Measurements from ENCODE around the gene MYL6B. TPM values are rescaled to one million over a fixed set of nuclear protein-coding genes. Genes with fewer than 3 reads are reported as not detected.
"Not testable (repeated sequence)": the region's sequence is repeated elsewhere in the genome, so short reads cannot be mapped to it uniquely, and the experiment has no call there.

Gene MYL6B
- total RNA-seq, 1 donor from 2014 or later: 67.6 TPM

GRCh38 chr12:56146492-56147460 is 5.6 kb upstream of the MYL6B start:
- peaks cover 38% of the 10 kb centered on the region for H3K36me3 Mint-ChIP-seq (ENCODE audit: low read depth)
- peaks cover 37% of the 10 kb centered on the region for H3K4me1 Mint-ChIP-seq (ENCODE audit: low read depth)
- H3K9me3 Mint-ChIP-seq: no peaks in the 10 kb centered on the region
- no peak for DNase-seq (ENCODE audit: low spot score)
- no peak overlapping the region for H3K27ac Mint-ChIP-seq
- intact Hi-C loops (cut with micrococcal nuclease): no loop called here
- H3K4me3 Mint-ChIP-seq: no peak overlapping the region
- no peaks in the 10 kb centered on the region for H3K27me3 Mint-ChIP-seq (ENCODE audit: insufficient read depth)

GRCh38 chr12:56150563-56150962 is 1.8 kb upstream of the MYL6B start:
- H3K27ac Mint-ChIP-seq: peak overlapping the region; percentile 74
- H3K4me3 Mint-ChIP-seq: peak overlapping the region; percentile 88
- H3K27me3 Mint-ChIP-seq (ENCODE audit: insufficient read depth): no peaks in the 10 kb centered on the region
- intact Hi-C loops (cut with micrococcal nuclease): loop anchor here (5.0 to 10.0 kb wide), 3 partner anchors 497 to 1397 kb away; partner anchors contain the start of genes ATP5F1B, DCTN2 and PTGES3
- H3K4me1 Mint-ChIP-seq (ENCODE audit: low read depth): peaks cover 30% of the 10 kb centered on the region
- peaks cover 11% of the 10 kb centered on the region for H3K36me3 Mint-ChIP-seq (ENCODE audit: low read depth)
- H3K9me3 Mint-ChIP-seq: no peaks in the 10 kb centered on the region
- DNase-seq (ENCODE audit: low spot score): no peak

GRCh38 chr12:56151672-56152131 is 685 bp upstream of the MYL6B start:
- peak; percentile 60 for DNase-seq (ENCODE audit: low spot score)
- intact Hi-C loops (cut with micrococcal nuclease): loop anchor here (1.0 to 10.0 kb wide), 12 partner anchors 9 to 1396 kb away; partner anchors contain the start of genes ATP5F1B, DCTN2, ESYT1 and PA2G4
- peaks cover 33% of the 10 kb centered on the region for H3K4me1 Mint-ChIP-seq (ENCODE audit: low read depth)
- no peaks in the 10 kb centered on the region for H3K9me3 Mint-ChIP-seq
- peak overlapping the region; percentile 88 for H3K4me3 Mint-ChIP-seq
- H3K27ac Mint-ChIP-seq: peak overlapping the region; percentile 99
- H3K27me3 Mint-ChIP-seq (ENCODE audit: insufficient read depth): no peaks in the 10 kb centered on the region
- H3K36me3 Mint-ChIP-seq (ENCODE audit: low read depth): peaks cover 13% of the 10 kb centered on the region

- Mint-ChIP-seq H3K4me3 (peak overlapping the region; percentile 88), H3K27me3 (ENCODE audit: insufficient read depth) (no peaks in the 10 kb centered on the region), H3K27ac (peak overlapping the region; percentile 99), H3K4me1 (ENCODE audit: low read depth) (peaks cover 42% of the 10 kb centered on the region), H3K9me3 (no peaks in the 10 kb centered on the region), H3K36me3 (ENCODE audit: low read depth) (peaks cover 16% of the 10 kb centered on the region)
- intact Hi-C loops (cut with micrococcal nuclease): loop anchor here (1.0 to 10.0 kb wide), 12 partner anchors 7 to 1394 kb away; partner anchors contain the start of genes ATP5F1B, DCTN2, ESYT1 and PA2G4
- no peak for DNase-seq (ENCODE audit: low spot score)
Observed at GRCh38 chr12:56152756-56153677, 630 bp downstream of the MYL6B start.

GRCh38 chr12:56153678-56154065 is 1.3 kb downstream of the MYL6B start:
- Mint-ChIP-seq H3K9me3 (no peaks in the 10 kb centered on the region), H3K4me3 (peak overlapping the region; percentile 88), H3K36me3 (ENCODE audit: low read depth) (peaks cover 19% of the 10 kb centered on the region), H3K4me1 (ENCODE audit: low read depth) (peaks cover 42% of the 10 kb centered on the region), H3K27ac (peak overlapping the region; percentile 99), H3K27me3 (ENCODE audit: insufficient read depth) (no peaks in the 10 kb centered on the region)
- DNase-seq (ENCODE audit: low spot score): no peak
- intact Hi-C loops (cut with micrococcal nuclease): loop anchor here (2.0 to 10.0 kb wide), 5 partner anchors 107 to 1394 kb away; partner anchors contain the start of genes ATP5F1B, DCTN2 and PTGES3

- H3K27me3 Mint-ChIP-seq (ENCODE audit: insufficient read depth): no peaks in the 10 kb centered on the region
- intact Hi-C loops (cut with micrococcal nuclease): loop anchor here (5.0 to 10.0 kb wide), 3 partner anchors 493 to 1393 kb away; partner anchors contain the start of genes ATP5F1B, DCTN2 and PTGES3
- no peak overlapping the region for H3K4me3 Mint-ChIP-seq
- H3K36me3 Mint-ChIP-seq (ENCODE audit: low read depth): peaks cover 25% of the 10 kb centered on the region
- no peak for DNase-seq (ENCODE audit: low spot score)
- H3K4me1 Mint-ChIP-seq (ENCODE audit: low read depth): peaks cover 48% of the 10 kb centered on the region
- no peaks in the 10 kb centered on the region for H3K9me3 Mint-ChIP-seq
- H3K27ac Mint-ChIP-seq: no peak overlapping the region
Observed at GRCh38 chr12:56154246-56154771, 1.9 kb downstream of the MYL6B start.

- Mint-ChIP-seq H3K4me1 (ENCODE audit: low read depth) (peaks cover 53% of the 10 kb centered on the region), H3K27me3 (ENCODE audit: insufficient read depth) (no peaks in the 10 kb centered on the region), H3K36me3 (ENCODE audit: low read depth) (peaks cover 30% of the 10 kb centered on the region), H3K4me3 (peak overlapping the region; percentile 36), H3K27ac (no peak overlapping the region), H3K9me3 (no peaks in the 10 kb centered on the region)
- DNase-seq (ENCODE audit: low spot score): no peak
- intact Hi-C loops (cut with micrococcal nuclease): loop anchor here (5.0 to 10.0 kb wide), 3 partner anchors 492 to 1392 kb away; partner anchors contain the start of genes ATP5F1B, DCTN2 and PTGES3
Observed at GRCh38 chr12:56154818-56155217, 2.4 kb downstream of the MYL6B start.

- Mint-ChIP-seq H3K9me3 (no peaks in the 10 kb centered on the region), H3K4me1 (ENCODE audit: low read depth) (peaks cover 54% of the 10 kb centered on the region), H3K36me3 (ENCODE audit: low read depth) (peaks cover 35% of the 10 kb centered on the region), H3K4me3 (peak overlapping the region; percentile 36), H3K27me3 (ENCODE audit: insufficient read depth) (no peaks in the 10 kb centered on the region), H3K27ac (peak overlapping the region; percentile 52)
- intact Hi-C loops (cut with micrococcal nuclease): loop anchor here (10.0 kb wide), 1 partner anchor 529 kb away; the partner anchor contains the start of gene PTGES3
- no peak for DNase-seq (ENCODE audit: low spot score)
Observed at GRCh38 chr12:56155256-56155845, 3.0 kb downstream of the MYL6B start.

- not testable (repeated sequence) for H3K9me3 Mint-ChIP-seq; DNase-seq (ENCODE audit: low spot score); H3K27me3 Mint-ChIP-seq (ENCODE audit: insufficient read depth)
- H3K36me3 Mint-ChIP-seq (ENCODE audit: low read depth): peaks cover 46% of the 10 kb centered on the region
- peak overlapping the region; percentile 97 for H3K4me3 Mint-ChIP-seq
- H3K27ac Mint-ChIP-seq: peak overlapping the region; percentile 93
- peaks cover 54% of the 10 kb centered on the region for H3K4me1 Mint-ChIP-seq (ENCODE audit: low read depth)
- intact Hi-C loops (cut with micrococcal nuclease): loop anchor here (10.0 kb wide), 1 partner anchor 528 kb away; the partner anchor contains the start of gene PTGES3
Observed at GRCh38 chr12:56156464-56157200, 4.2 kb downstream of the MYL6B start.

- DNase-seq (ENCODE audit: low spot score): peak; percentile 37
- no peaks in the 10 kb centered on the region for H3K9me3 Mint-ChIP-seq
- peaks cover 53% of the 10 kb centered on the region for H3K36me3 Mint-ChIP-seq (ENCODE audit: low read depth)
- no peaks in the 10 kb centered on the region for H3K27me3 Mint-ChIP-seq (ENCODE audit: insufficient read depth)
- intact Hi-C loops (cut with micrococcal nuclease): loop anchor here (1.0 to 10.0 kb wide), 5 partner anchors 31 to 527 kb away; partner anchors contain the start of genes PTGES3, RPS26 and ZC3H10
- H3K4me1 Mint-ChIP-seq (ENCODE audit: low read depth): peaks cover 54% of the 10 kb centered on the region
- peak overlapping the region; percentile 93 for H3K27ac Mint-ChIP-seq
- peak overlapping the region; percentile 97 for H3K4me3 Mint-ChIP-seq
Observed at GRCh38 chr12:56157201-56158028, 5.0 kb downstream of the MYL6B start.
